SU-DHL-6 (cell line): ENCODE data around the gene HTR3B.

Experiments
- H2AFZ ChIP-seq: fragments of 200-600 bp; sonication (generic); 2 replicates; pipeline ENCODE4 v1.6.1; 2014; ENCODE audit warnings: low read depth, mild to moderate bottlenecking, moderate library complexity, mixed read lengths, antibody characterized with exemption, low read length; ENCODE audit not compliant: severe bottlenecking
- H3F3A ChIP-seq: fragments of 200-600 bp; shearing (Covaris generic); 2 replicates; pipeline ENCODE4 v1.6.0; 2016; ENCODE audit warnings: antibody characterized with exemption, mild to moderate bottlenecking; ENCODE audit not compliant: insufficient read depth
- H3K27ac ChIP-seq: fragments of 200-600 bp; sonication (generic); 2 replicates; pipeline ENCODE4 v1.5.1; 2016; ENCODE audit warnings: low read depth, mild to moderate bottlenecking, low read length, moderate library complexity, mixed read lengths
- H3K27me3 ChIP-seq: fragments of 200-600 bp; sonication (generic), shearing (Covaris generic); 2 replicates; pipeline ENCODE4 v1.6.0; 2014; ENCODE audit warnings: mild to moderate bottlenecking, low read length
- H3K36me3 ChIP-seq: fragments of 200-600 bp; sonication (generic); 2 replicates; pipeline ENCODE4 v1.6.1; 2014; ENCODE audit warnings: mild to moderate bottlenecking, low read length, mixed read lengths
- H3K4me2 ChIP-seq: fragments of 300-600, 200-600 bp; shearing (Covaris generic), sonication (generic); 2 replicates; pipeline ENCODE4 v1.6.0; 2014; ENCODE audit warnings: low read length, low read depth, mild to moderate bottlenecking; ENCODE audit not compliant: poor library complexity, severe bottlenecking
- H3K4me3 ChIP-seq: fragments of 200-600 bp; sonication (generic); 2 replicates; pipeline ENCODE4 v1.5.1; 2014; ENCODE audit warnings: antibody characterized with exemption, low read length, mild to moderate bottlenecking, mixed read lengths; ENCODE audit not compliant: insufficient read depth, poor library complexity, severe bottlenecking
- H3K79me2 ChIP-seq: fragments of 200-600 bp; sonication (generic); 2 replicates; pipeline ENCODE4 v1.6.1; 2014; ENCODE audit warnings: mild to moderate bottlenecking, low read length, moderate library complexity; ENCODE audit not compliant: insufficient read depth
- H3K9ac ChIP-seq: fragments of 200-600 bp; sonication (generic); 2 replicates; pipeline ENCODE4 v1.7.0; 2014; ENCODE audit warnings: mild to moderate bottlenecking, low read length
- H3K9me2 ChIP-seq: fragments of 200-600 bp; sonication (generic); replicated peaks from 2 replicates; pipeline ENCODE4 v1.6.1; 2014; ENCODE audit warnings: low read length; ENCODE audit not compliant: insufficient read depth
- H3K9me3 ChIP-seq: fragments of 200-600 bp; sonication (generic); 2 replicates; pipeline ENCODE4 v1.6.1; 2014; ENCODE audit warnings: low read length, mixed read lengths; ENCODE audit not compliant: insufficient read depth
- H4K20me1 ChIP-seq: fragments of 200-600 bp; sonication (generic); 2 replicates; pipeline ENCODE4 v1.6.1; 2014; ENCODE audit warnings: low read depth, mild to moderate bottlenecking, antibody characterized with exemption, low read length, moderate library complexity, mixed read lengths
- EZH2phosphoT487 ChIP-seq: fragments of 200-600 bp; sonication (generic), shearing (Covaris generic); conservative IDR thresholded peaks from 2 replicates; pipeline ENCODE4 v1.6.1; 2018; ENCODE audit warnings: mild to moderate bottlenecking, antibody characterized with exemption, low read length, moderate library complexity, mixed read lengths
- TF ChIP-seq, protein P1 (sequence below): fragments of 200-600 bp; sonication (generic); IDR thresholded peaks from one replicate; pipeline ENCODE4 v1.5.1; 2017; ENCODE audit warnings: antibody characterized with exemption, mild to moderate bottlenecking, low read length, moderate library complexity; ENCODE audit not compliant: insufficient read depth, poor library complexity, severe bottlenecking

The HTR3B gene

DNA sequence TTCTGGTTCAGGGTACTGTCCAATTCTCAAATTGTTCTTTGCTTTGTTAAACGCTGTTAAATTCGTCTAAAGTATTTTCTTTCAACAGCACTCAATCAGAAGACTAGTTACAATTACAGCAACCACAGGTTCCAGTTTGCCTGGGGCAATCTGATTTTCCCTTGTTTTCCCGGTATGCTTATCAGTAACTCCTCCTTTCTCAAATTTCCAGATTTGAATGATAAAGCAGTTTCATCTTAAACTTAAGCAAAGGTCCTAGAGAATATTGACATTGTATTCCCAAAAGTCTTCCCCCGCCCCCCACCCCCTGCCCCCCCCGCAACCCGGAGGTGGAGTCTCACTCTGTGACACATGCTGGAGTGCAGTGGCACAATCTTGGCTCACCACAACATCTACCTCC is 18.7 kb upstream of the HTR3B start:
- H3K9me2 ChIP-seq = no peaks in the 10 kb centered on the region
- no peaks in the 10 kb centered on the region for H3K79me2 ChIP-seq
- H3F3A ChIP-seq = no peaks in the 10 kb centered on the region
- no peak overlapping the region for H3K27ac ChIP-seq
- H3K36me3 ChIP-seq = no peaks in the 10 kb centered on the region
- no peak overlapping the region for H3K9ac ChIP-seq
- no peak overlapping the region for H3K4me3 ChIP-seq
- H2AFZ ChIP-seq = no peak overlapping the region
- H4K20me1 ChIP-seq = no peaks in the 10 kb centered on the region
- TF ChIP-seq EZH2phosphoT487 = no peak
- TF ChIP-seq, protein P1, sequence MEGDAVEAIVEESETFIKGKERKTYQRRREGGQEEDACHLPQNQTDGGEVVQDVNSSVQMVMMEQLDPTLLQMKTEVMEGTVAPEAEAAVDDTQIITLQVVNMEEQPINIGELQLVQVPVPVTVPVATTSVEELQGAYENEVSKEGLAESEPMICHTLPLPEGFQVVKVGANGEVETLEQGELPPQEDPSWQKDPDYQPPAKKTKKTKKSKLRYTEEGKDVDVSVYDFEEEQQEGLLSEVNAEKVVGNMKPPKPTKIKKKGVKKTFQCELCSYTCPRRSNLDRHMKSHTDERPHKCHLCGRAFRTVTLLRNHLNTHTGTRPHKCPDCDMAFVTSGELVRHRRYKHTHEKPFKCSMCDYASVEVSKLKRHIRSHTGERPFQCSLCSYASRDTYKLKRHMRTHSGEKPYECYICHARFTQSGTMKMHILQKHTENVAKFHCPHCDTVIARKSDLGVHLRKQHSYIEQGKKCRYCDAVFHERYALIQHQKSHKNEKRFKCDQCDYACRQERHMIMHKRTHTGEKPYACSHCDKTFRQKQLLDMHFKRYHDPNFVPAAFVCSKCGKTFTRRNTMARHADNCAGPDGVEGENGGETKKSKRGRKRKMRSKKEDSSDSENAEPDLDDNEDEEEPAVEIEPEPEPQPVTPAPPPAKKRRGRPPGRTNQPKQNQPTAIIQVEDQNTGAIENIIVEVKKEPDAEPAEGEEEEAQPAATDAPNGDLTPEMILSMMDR = no peak
- no peaks in the 10 kb centered on the region for H3K27me3 ChIP-seq
- H3K9me3 ChIP-seq = no peaks in the 10 kb centered on the region
- no peak overlapping the region for H3K4me2 ChIP-seq

DNA sequence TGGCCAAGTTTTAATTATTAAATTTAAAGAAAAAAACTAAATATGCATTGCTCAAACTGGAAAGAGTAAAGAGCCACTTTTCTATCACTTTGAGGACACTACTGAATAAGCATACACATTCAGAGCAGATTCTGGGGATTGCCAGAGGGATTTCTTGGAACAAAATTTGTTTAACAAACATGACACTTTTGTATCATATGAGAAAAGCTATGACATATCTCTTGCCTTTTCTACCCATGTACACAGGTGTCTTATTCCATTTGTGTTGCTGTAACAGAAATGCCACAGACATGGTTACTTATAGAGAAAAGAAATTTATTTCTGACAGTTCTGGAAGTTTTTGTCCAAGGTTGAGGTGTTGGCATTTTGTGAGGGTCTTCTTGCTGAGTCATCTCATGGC is 15.7 kb upstream of the HTR3B start:
- no peaks in the 10 kb centered on the region for H3K9me2 ChIP-seq
- H3K4me2 ChIP-seq = no peak overlapping the region
- no peaks in the 10 kb centered on the region for H3K79me2 ChIP-seq
- H3K9me3 ChIP-seq = no peaks in the 10 kb centered on the region
- no peak overlapping the region for H3K9ac ChIP-seq
- no peaks in the 10 kb centered on the region for H3K36me3 ChIP-seq
- no peak overlapping the region for H3K27ac ChIP-seq
- H3K4me3 ChIP-seq = no peak overlapping the region
- H4K20me1 ChIP-seq = no peaks in the 10 kb centered on the region
- no peak overlapping the region for H2AFZ ChIP-seq
- no peaks in the 10 kb centered on the region for H3K27me3 ChIP-seq
- no peaks in the 10 kb centered on the region for H3F3A ChIP-seq
- TF ChIP-seq EZH2phosphoT487 = no peak
- TF ChIP-seq, protein P1 = no peak

DNA sequence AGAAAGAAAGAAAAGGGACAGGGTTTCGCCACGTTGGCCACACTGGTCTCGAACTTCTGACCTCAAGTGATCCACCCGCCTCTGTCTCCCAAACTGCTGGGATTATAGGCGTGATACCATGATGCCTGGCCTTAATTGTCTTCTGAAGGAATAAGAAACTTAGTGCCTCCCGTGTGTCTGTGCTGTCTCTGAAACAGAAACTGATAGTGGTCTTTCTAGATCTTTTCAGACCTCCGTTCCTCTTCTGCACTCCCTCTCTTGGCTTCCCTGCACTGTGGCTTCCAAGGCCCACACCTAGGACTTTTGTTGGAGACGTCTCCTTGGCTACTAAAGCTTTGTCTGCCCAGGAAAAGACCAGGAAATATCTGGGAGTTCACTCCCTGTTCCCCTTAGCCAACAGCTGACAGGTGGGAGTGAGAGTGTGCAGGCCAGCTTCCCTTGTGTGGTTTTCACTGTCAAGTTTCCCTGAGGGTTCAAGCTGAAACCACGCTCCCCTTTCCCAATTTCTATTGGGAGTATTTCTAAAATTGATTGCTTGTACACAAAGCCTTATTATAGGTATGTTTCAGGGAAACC is 10.1 kb upstream of the HTR3B start:
- Histone ChIP-seq H3K27me3 (no peaks in the 10 kb centered on the region), H3K4me3 (no peak overlapping the region), H3F3A (no peaks in the 10 kb centered on the region), H3K9me3 (no peaks in the 10 kb centered on the region), H3K27ac (no peak overlapping the region), H3K9me2 (no peaks in the 10 kb centered on the region), H3K9ac (no peak overlapping the region), H2AFZ (no peak overlapping the region), H3K4me2 (no peak overlapping the region), H3K79me2 (no peaks in the 10 kb centered on the region), H3K36me3 (no peaks in the 10 kb centered on the region), H4K20me1 (no peaks in the 10 kb centered on the region)
- TF ChIP-seq EZH2phosphoT487 = no peak
- TF ChIP-seq, protein P1 = no peak
